HG03108 (cell line): Measurements from ENCODE around the gene OPN1SW.

Experiments
- ATAC-seq: cut with Tn5 transposase; IDR thresholded peaks from one replicate; pipeline ENCODE4 v1.9.1; 2021; ENCODE audit warnings: moderate library complexity; ENCODE audit not compliant: unreplicated experiment

OPN1SW gene

DNA sequence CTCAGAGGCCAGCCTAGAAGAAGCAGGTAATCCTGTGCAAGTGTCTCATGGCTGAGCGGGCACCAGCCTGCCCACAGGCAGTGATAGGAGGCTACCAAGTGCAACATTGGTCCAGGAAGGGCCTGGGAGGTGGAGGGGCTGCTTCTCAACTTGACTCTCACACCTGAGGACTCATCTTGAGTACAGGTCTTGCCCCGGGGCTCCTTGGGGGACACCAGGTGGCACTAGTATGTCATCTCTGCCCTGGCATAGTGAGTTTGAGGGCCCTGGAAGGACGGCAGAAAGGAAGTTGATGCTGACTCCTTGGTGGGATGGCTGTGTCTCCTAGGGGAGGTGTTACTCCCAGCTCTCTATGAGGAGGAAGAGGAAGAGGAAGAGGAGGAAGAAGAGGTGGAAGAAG, 18.4 kb upstream of the OPN1SW start:
- ATAC-seq = no peak

DNA sequence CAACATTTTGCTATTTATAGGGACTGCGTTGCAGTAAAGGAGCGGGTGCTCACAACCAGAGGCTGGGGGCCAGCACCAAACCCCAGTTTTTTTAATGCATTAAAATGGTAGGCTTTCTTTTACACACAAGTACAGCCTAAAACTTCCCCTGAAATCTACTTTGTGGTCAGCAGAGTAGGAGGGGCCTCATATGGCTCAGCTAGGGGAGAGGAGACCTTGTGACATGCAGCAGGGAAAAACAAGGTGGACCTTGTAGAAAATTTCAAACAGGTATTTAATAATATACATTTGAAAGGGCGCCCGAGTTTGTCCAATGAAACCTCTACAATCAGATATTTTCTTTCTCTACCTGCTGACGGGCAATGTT, 17.6 kb upstream of the OPN1SW start:
- ATAC-seq = no peak

DNA sequence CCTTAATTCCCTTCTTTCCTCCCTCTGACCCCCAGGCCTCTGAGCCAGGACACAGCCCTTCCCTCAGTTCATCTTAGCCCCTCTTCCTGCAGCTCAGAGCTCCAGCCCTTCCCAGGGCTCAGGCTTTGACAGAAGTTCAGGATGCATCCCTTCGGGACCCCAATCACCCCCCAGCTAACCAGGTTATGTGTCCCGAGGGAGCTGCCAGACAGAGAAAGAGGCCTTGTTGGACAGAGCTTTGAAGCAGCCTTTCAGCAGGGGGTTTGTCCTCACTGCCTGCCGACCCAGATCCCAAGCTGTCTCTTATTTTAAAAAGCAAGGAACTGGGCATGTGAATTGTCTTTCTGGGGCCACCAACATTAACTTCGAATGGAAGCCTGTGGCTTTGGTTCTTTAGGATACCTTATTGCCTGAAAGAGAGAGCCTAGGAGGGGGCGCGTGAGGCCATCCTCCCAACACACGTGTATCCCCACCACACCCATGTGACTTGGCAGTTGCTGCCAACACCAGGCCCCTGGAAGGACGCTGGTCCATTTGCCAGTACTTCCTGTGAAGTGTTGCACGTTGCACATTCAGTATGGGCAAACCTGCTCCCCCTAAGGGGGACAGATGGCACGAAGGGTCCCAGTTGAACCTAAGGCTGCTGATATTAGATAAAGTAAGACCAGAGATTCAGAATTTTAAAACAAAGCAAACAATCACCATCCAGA, 17.0 kb upstream of the OPN1SW start:
- ATAC-seq = no peak

DNA sequence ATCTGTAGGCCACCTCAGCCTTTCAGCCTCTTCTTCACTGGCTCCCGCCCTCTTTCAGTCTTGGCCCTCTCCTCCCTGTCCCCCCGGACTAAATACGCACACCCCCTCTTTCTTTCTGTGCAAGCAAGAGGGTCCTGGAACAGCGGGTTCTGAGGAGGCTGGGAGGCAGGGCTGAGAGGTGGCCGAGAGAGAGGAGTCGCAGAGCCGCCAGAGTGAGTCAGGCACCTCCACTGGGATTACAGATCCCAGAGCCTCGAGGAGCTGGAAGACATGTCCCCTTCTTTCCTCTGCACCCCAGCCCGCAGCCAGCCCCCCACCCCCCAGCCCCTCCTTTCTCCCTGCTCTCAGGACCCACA, 16.4 kb upstream of the OPN1SW start:
- no peak for ATAC-seq

DNA sequence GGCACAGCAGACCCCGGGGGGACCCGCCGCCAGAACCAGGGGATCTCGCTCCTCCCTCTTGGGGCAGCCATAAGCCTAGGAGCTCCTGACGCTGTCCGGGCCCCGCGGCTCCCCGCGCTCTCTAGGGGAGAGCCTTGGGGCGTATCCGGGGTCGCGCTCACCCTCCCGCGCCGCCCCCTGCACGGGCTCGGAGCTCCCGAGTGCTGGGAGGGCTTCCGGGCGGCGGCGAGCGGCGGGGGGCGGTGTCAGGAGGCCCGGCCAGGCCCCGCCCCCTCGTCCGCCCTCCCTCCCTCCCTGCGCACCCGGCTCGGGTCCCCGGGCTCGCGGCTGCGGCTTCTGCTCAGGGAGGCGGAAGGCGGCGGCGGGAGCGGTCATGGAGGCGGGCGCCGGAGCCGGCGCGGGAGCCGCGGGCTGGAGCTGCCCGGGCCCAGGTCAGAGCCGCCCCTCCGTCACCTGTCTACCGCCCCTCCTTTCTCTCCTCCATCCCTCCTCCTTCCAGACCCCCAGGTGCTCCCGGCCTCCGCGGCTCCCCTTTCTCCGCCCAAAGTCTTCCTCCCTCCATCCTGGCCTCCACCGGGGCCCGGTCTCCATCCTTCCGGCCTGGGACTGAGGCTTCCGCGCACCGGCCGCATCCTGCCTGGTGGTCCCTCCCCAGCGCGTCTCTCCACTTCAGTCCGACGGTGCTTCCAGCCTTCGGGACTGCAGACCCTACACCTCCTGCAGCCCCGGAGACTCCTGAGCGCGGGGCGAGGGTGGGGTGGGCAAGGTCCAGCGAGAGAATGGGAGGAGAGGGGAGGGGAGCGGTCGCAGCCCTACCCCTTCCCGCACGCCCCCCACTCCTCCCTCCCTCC, 15.8 kb upstream of the OPN1SW start, which contains the start of gene CCDC136:
Gene CCDC136, plus strand, starts transcription at position 848 of the 851 bp plus-strand sequence. CDS start 444 bp downstream, outside the sequence.
- peak; percentile 80 for ATAC-seq

DNA sequence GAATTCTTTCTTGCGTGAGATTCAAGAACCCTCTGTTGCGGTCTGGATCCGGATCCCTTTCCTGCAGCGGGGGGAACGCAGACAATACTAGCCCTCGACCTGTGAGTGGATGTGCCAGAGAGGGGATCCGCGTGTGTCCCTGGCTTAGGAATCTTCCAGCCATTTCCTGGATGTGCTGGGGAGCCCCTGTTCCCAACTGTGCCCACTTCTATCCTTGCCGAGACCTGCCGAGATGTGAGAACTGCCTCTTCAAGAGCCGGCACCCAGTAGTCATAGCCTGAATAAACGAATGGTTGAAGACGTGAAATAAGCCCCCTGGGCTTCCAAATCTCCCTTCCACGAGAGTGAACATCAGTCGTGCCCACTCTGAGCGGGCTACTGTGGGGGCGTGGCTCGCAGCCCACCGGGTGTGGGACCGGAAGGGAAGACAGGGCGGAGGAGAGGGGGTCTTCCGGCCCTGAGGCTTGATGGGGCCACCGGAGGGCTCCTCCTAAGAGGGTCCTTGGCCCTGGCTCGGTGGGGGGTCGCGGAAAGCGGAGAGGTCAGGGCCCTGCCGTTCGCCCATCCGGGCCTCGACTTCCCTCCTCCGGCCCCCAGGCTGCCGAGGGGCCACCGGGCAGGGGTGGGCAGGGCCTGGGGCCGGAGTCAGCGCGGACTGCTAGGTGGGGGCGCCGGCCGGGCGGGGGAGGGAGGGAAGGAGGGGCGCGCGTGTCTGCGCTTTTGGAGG, 14.9 kb upstream of the OPN1SW start:
- ATAC-seq = peak; percentile 14

DNA sequence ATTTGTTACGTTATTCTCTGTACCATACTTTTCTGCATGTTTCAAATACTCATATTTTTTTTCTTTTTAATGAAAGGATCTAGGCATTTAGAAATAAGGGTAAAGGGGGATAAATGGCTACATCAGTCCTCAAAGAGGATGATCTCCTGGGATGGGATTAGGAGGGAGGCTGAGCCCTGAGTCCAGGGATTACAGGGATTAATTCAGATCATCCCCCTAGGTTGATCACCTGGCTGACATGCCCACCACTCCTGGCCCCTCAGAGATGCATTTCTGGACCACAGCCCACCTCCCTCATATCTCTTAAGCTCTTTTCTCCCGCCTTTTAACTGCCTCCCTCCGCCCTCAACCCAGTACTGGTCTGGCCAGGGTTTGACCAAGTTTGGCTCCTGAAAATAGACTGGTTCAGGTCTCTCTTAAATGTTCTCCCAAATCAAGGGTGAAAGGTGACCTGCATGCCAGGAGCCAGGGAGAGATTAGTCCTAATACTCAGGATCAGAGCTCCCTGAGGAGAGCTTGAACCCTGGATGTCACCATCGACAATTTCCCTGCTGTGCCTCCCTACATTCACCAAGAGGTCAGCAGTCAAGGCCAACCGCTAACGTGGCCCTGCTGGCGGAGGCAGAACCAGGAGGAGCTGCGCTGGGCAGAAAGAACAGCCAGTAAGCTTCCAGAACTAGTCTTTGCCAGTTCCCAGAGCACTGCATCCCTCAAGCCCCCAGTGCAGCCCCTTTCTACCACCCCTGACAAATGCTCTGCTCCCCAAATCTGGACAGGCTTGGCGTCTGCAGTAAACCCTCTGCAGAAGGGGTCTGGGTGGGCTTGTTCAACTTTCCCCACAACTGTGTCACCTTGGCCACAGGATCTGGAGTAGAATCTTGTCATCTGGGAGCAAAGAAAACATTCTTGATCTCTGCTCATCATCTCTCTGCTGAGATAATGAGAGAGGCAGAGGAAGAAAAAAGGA, 13.1 kb upstream of the OPN1SW start:
- ATAC-seq = no peak

DNA sequence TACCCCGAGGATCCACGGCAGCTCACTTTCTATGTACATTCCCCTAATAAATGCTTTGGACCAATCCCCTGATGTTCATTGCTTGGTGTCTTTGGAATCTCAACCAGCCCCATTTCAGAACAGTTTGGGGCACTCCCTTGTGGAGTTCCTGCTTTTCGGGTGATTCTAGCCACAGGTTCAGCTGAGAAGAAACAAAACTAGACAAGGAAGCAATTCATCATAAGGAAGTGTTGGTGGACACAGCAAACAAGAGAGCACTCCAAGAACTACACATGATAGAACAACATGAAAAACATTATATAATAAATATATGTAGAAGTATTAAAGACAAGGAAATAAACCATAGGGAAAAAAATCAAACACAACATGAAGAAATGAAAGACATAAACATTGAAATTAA, 10.1 kb upstream of the OPN1SW start:
- no peak for ATAC-seq

DNA sequence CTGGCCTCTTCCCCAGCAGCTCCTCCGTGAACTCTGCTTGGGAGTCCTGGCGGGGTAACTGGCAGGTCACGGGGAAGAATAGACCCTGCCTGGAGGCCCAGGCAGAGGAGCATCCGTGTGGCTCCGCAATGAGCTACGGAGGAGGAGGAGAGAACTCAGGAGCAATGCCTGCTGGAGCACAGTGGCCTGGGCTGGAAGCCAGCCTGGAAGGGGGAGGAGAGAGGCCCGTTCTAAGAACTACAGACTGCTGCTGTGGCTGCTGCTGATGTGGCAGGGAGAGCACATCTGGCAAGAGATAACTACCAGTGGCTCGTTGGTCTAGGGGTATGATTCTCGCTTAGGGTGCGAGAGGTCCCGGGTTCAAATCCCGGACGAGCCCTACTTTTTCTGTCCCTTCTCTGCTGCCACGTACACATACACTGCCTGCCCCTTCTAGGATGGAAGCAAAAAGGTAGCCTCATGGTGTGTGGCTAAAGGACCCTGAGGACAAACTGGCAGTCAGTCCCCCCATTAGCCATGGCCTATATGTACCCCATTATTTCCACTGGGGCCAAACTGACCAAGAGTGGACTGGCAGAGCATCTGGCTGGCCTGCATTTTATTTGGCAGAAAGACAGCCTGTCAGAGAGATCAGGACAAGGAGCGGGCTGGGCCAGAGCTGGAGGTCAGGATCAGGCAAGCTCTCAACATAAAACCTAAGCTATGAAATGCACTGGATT, 7.7 kb upstream of the OPN1SW start:
- no peak for ATAC-seq

DNA sequence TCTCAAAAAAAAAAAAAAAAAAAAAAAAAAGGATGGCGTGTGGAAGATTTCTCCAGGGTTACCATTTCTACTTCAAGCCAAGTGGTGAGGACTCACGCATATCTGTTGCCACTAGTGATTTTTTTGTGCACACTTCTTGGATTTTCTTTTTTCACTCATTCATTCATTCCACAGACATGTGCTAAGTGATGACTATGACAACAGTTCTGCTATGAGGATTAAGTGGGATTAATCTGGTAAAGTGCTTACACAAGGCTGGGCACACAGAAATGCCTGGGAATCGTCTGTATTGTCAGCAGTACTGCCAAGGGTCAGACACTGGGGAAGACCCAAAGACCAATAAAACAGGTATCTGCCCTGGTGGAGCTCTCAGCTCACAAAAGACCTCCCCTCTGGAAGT, 6.3 kb upstream of the OPN1SW start:
- ATAC-seq = no peak

DNA sequence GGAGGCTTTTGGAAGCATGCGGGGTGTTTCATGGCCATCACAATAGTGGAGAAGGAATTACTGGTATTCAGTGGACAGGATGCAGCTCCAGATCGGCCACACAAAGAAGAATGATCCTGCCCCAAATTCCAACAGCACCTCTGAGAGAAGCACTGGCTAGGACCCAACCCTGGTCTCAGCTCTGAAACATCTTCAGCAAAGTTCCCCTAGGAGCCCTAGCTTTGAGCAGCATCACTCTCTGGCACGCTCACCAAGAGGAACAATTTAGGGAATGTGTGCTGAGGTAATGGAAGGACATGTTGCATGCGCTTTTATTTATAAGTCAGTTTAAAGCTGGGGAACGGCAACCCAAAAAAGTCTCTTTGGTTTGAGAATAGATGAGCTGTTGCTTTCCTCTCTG, 5.5 kb upstream of the OPN1SW start:
- no peak for ATAC-seq

DNA sequence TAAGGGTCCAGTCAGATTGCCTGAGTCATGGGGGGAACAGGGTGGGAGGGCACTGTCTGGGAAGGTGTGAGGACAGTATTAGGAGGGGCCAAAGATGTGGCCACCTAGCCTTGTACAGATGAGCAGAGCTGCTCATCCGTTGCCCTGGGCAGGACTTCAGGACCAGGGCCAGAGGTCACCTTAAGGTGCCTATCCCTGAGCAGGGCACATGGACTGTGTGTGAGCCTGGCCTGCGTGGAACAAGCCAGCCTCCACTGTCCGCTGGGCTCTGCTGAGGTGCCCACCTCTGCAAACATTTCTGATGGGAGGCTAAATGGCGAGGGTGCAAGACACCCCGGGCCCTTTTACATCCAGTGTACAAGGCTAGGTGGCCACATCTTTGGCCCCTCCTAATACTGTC, 3.4 kb upstream of the OPN1SW start:
- no peak for ATAC-seq

DNA sequence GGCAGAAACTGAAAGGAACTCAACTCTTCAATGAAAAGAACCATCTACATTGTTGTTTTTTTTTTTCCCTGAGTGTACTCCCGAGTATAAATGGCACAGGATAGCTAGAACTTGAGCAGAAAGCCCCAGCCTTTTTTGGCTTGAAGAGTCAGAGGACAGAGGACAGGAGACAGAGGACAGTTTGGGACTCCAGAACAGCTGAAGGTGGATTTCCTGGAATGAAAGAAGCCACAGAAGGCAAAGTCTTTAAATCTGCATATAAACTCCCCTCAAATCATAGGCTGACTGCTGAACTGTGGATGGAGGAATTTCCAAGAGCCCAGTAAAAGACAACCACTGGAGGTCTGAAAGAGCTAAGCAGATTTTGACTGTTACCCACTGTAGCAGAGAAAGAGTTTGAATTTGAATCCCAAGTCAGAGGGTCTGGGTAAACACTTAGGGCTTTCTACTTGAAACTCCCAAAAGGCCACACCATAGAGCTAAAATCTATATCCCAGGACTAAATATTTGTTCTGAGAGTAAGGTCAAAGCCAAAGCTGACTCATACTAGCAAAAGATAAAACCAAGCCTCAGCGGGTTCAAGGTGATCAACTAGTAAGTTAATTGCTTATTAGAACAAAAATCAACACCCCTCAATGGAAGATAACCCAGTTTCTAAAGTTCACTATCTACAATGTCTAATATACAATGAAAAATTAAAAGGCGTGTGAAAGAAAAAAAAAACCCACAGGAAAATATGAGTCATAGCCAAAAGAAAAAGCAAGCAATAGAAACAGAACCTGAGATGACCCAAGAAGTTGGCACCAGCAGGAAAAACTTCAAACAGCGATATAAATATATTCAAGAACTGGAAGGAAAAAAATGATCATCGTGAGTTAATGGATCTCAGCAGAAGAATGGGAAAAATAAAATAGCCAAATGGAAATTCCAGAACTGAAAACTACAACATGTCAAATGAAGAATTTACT, 1.8 kb upstream of the OPN1SW start:
- ATAC-seq = no peak

DNA sequence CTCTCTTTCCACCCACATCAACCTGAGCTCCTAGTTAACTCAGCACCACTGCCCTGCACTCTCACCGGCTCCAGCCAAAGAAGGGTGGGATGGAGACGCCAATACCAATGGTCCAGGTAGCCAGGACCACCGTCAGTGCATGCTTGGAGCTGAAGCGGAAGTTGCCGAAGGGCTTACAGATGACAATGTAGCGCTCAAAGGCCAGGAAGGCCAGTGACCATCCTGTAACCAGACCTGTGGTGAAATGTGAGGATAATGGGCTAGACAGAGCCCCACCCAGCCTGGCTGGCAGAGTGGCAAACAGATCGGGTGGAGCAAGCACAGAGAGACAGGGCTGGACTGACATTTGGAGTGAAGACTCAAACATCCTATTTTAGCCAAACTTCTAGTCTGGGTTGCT, 673 bp downstream of the OPN1SW start:
- no peak for ATAC-seq

DNA sequence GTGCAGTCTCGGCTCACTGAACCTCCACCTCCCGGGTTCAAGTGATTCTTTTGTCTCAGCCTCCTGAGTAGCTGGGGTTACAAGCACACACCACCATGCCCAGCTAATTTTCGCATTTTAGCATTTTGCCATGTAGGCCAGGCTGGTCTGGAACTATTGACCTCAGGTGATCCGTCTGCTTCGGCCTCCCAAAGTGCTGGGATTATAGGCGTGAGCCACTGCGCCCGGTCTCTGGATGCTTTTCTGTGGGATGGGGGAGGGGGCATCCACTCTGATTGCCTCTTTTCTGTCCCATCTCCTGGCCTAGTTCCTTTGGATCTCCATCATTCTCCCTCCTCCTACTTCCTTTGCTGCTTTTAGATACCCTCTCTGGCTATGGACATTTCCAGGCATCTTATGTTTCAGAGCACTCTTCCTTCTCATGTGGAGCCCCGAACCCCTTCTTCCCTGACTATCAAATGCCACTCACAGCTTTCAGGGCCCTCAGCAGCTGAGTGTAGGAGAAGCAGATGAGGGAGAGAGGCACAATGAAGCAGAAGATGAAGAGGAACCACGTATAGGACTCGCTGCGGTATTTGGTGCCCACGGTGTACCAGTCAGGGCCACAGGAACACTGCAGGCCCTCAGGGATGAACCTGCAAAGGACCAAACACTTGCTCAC, 1.4 kb downstream of the OPN1SW start:
- ATAC-seq = no peak

DNA sequence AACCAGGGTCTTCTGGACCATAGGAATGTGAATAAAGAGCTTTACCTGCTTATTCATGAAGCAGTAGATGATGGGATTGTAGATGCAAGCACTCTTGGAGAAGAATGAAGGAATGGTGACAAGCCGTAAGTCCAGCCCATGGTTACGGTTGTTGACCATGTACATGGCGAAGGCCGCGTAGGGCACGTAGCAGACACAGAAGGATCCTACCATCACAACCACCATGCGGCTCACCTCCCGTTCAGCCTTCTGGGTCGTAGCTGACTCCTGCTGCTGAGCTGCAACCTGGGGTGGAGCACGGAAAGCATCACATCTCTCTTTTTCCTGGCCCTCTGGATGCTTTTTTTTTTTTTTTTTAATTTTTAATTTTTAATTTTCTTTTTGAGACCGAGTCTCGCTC, 2.0 kb downstream of the OPN1SW start:
- ATAC-seq = no peak

DNA sequence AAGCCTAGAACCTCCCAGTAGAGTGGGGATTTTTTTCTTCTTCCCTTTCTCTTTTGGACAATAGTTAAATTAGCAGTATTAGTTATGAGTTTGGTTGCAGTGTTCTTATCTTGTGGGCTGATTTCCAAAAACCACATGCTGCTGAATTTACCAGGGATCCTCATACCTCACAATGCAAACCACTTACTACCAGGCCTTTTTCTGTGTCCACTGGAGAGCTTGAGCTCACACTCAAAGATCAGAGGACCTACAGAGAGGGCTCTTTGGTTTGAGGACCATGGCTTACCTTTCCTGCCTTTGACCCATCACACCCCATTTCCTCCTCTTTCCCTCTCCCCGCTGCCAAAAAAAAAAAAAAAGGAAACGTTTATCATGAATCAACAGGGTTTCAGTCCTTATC, 5.4 kb downstream of the OPN1SW start:
- ATAC-seq = no peak

DNA sequence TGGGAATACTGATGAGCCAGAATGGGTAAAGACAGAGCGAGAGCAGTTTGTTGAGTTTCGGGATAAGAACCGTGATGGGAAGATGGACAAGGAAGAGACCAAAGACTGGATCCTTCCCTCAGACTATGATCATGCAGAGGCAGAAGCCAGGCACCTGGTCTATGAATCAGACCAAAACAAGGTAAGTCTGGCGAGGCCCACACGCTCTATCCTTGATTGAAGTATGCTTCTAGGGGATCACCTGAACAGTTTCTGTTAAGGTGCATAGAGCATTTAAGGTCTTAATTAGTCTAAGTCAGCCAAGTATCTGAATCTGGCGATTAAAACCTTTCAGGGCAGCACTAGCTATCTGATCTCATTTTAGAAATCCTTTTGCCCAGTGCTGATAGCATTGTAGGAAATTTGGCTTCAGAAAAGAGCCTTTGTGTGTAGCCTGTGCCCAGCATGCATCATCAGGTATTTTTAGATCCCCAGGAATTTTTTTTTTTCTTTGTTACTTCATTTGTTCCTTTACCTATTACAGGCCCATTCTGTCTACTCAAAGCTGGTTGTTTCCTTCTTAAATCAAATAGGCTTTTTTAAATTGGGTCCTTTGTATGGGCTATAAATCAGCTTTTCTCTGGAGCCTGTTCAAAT, 8.0 kb downstream of the OPN1SW start:
- ATAC-seq = no peak
